Measurements from ENCODE around the gene ZNF57. TPM values are rescaled to one million over a fixed set of nuclear protein-coding genes. Genes with fewer than 3 reads are reported as not detected.

ZNF57 gene
- total RNA-seq, 2 experiments from 2014 or later: 4.3 to 7.4 TPM

- ChIA-PET CTCF (ENCODE audit: unreplicated experiment) (no interaction called here), POLR2A (interaction anchor here (0.7 kb wide), 1 partner anchor 162 kb away, joined by 3 read pairs; no protein-coding TSS in a partner anchor)
- no peaks in the 10 kb centered on the region for H3K36me3 ChIP-seq (ENCODE audit: insufficient read depth, low read length)
- H3K4me2 ChIP-seq (ENCODE audit: low read length): no peak overlapping the region
- no peaks in the 10 kb centered on the region for H3K9me3 ChIP-seq (ENCODE audit: low read length)
- H3K79me2 ChIP-seq (ENCODE audit: insufficient read depth, low read depth, low read length): peaks cover 6% of the 10 kb centered on the region; the same call in 1 of the 2 replicates
- H3K27ac ChIP-seq (ENCODE audit: low read depth, low read length, poor library complexity, severe bottlenecking): no peak overlapping the region
- intact Hi-C loops (cut with micrococcal nuclease; ENCODE audit: unreplicated experiment): no loop called here
- BruUV-seq (replicated peaks): no TSS peak
- no peak overlapping the region for H3K4me3 ChIP-seq (ENCODE audit: low read depth, low read length, poor library complexity, severe bottlenecking)
- H3K4me1 ChIP-seq (ENCODE audit: insufficient read depth, low read length, poor library complexity, severe bottlenecking): peaks cover 10% of the 10 kb centered on the region
- no peak overlapping the region for H2AFZ ChIP-seq (ENCODE audit: low read length)
- TF ChIP-seq CTCF (conservative IDR thresholded peaks at IDR 0.05; ENCODE audit: low read length): no peak
- TF ChIP-seq EZH2phosphoT487 (IDR thresholded peaks at IDR 0.05; ENCODE audit: borderline replicate concordance, low read depth, low read length): no peak
- no peaks in the 10 kb centered on the region for H3K9me2 ChIP-seq (ENCODE audit: insufficient read depth, low read length)
- DNase-seq (ENCODE audit: low spot score): no peak
- no peaks in the 10 kb centered on the region for H4K20me1 ChIP-seq (ENCODE audit: insufficient read depth, low read length)
Measured at GRCh38 chr19:2942928-2943640, 42.4 kb downstream of the ZNF57 start.

- ChIA-PET CTCF (ENCODE audit: unreplicated experiment) (no interaction called here), POLR2A (no interaction called here)
- no TSS peak for BruUV-seq (replicated peaks)
- Histone ChIP-seq H3K36me3 (ENCODE audit: insufficient read depth, low read length) (no peaks in the 10 kb centered on the region), H3K27ac (ENCODE audit: low read depth, low read length, poor library complexity, severe bottlenecking) (no peak overlapping the region), H3K4me1 (ENCODE audit: insufficient read depth, low read length, poor library complexity, severe bottlenecking) (peaks cover 15% of the 10 kb centered on the region), H2AFZ (ENCODE audit: low read length) (peak overlapping the region; percentile 79; the same call in 1 of the 2 replicates), H3K4me2 (ENCODE audit: low read length) (peak overlapping the region; percentile 77), H3K9me2 (ENCODE audit: insufficient read depth, low read length) (no peaks in the 10 kb centered on the region), H4K20me1 (ENCODE audit: insufficient read depth, low read length) (no peaks in the 10 kb centered on the region), H3K4me3 (ENCODE audit: low read depth, low read length, poor library complexity, severe bottlenecking) (peak overlapping the region; percentile 88), H3K9me3 (ENCODE audit: low read length) (no peaks in the 10 kb centered on the region), H3K79me2 (ENCODE audit: insufficient read depth, low read depth, low read length) (peaks cover 13% of the 10 kb centered on the region; the same call in 1 of the 2 replicates)
- intact Hi-C loops (cut with micrococcal nuclease; ENCODE audit: unreplicated experiment): no loop called here
- TF ChIP-seq CTCF (conservative IDR thresholded peaks at IDR 0.05; ENCODE audit: low read length) (no peak), EZH2phosphoT487 (IDR thresholded peaks at IDR 0.05; ENCODE audit: borderline replicate concordance, low read depth, low read length) (no peak)
- no peak for DNase-seq (ENCODE audit: low spot score)
Measured at GRCh38 chr19:2944403-2944774, 43.7 kb downstream of the ZNF57 start.
